ENCODE results near the gene CCDC92.

DNA sequence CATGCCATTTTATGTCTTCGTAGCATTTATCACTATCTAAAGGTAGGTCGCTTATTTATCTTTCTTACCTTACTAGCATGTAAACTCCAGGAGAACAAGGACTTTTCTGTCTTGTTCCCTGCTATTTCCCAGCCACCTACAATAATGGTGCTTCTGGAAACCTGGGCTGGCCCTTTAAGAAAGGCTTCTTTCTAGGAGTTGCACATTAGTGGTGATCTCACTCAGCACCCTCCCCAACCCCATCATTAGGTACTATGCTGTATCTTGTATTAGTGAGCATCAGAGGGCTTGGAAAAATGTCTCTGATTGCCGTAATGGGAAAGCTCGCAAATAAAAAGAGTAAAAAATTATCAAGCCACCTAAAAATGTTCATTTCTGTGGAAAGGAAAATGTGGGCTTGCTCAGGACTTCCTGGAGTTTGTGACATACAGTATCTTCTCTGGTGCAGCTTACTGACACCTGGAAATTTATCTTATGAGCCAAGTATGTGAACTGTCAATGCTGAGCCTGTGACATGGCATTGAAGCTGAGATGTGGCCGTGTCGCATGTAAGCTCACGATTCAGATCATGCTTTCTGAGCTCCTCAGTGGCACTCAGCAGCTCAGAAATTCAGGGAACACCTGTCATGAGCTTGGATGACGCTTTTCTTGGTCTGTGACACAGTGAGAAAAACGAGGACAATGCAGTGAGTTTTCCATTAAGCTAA, 12.4 kb downstream of the CCDC92 start:
- TF ChIP-seq POLR2A (IDR thresholded peaks at IDR 0.05), result no peak
- TF ChIP-seq, protein P1, sequence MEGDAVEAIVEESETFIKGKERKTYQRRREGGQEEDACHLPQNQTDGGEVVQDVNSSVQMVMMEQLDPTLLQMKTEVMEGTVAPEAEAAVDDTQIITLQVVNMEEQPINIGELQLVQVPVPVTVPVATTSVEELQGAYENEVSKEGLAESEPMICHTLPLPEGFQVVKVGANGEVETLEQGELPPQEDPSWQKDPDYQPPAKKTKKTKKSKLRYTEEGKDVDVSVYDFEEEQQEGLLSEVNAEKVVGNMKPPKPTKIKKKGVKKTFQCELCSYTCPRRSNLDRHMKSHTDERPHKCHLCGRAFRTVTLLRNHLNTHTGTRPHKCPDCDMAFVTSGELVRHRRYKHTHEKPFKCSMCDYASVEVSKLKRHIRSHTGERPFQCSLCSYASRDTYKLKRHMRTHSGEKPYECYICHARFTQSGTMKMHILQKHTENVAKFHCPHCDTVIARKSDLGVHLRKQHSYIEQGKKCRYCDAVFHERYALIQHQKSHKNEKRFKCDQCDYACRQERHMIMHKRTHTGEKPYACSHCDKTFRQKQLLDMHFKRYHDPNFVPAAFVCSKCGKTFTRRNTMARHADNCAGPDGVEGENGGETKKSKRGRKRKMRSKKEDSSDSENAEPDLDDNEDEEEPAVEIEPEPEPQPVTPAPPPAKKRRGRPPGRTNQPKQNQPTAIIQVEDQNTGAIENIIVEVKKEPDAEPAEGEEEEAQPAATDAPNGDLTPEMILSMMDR (IDR thresholded peaks at IDR 0.05), result no peak
